NCI-H1436 (cell line): ENCODE data around the gene TOMM7.

Experiments
- DNase-seq: peaks from one replicate; lab custom pipeline; 2025; lab: John Stamatoyannopoulos, UW

Gene TOMM7

GRCh38 chr7:22822486-22823141 is at the start of gene TOMM7:
Gene TOMM7, minus strand, starts transcription at chr7:22822849. Its CDS starts 70 bp downstream, at chr7:22822779.
- DNase-seq, result peak; percentile 95

GRCh38 chr7:22872096-22872807 is 49.6 kb upstream of the TOMM7 start:
- no peak for DNase-seq

- DNase-seq, result no peak
Measured at GRCh38 chr7:22871661-22872060, 49.0 kb upstream of the TOMM7 start.

GRCh38 chr7:22868509-22868908 is 45.9 kb upstream of the TOMM7 start:
- DNase-seq, result no peak

- DNase-seq, result no peak
Measured at GRCh38 chr7:22867589-22867988, 44.9 kb upstream of the TOMM7 start.

- no peak for DNase-seq
Measured at GRCh38 chr7:22867003-22867402, 44.4 kb upstream of the TOMM7 start.

- no peak for DNase-seq
Measured at GRCh38 chr7:22865602-22865960, 42.9 kb upstream of the TOMM7 start.

- peak; percentile 11 for DNase-seq
Measured at GRCh38 chr7:22864855-22865601, 42.4 kb upstream of the TOMM7 start.

- DNase-seq, result no peak
Measured at GRCh38 chr7:22864301-22864700, 41.7 kb upstream of the TOMM7 start.

- DNase-seq, result no peak
Measured at GRCh38 chr7:22863156-22863899, 40.7 kb upstream of the TOMM7 start.

- DNase-seq, result no peak
Measured at GRCh38 chr7:22861576-22861975, 38.9 kb upstream of the TOMM7 start.

- DNase-seq, result no peak
Measured at GRCh38 chr7:22860784-22861482, 38.3 kb upstream of the TOMM7 start.

- DNase-seq, result no peak
Measured at GRCh38 chr7:22860337-22860736, 37.7 kb upstream of the TOMM7 start.

- DNase-seq, result no peak
Measured at GRCh38 chr7:22859641-22860290, 37.1 kb upstream of the TOMM7 start.

- DNase-seq, result no peak
Measured at GRCh38 chr7:22858640-22859561, 36.3 kb upstream of the TOMM7 start.

- no peak for DNase-seq
Measured at GRCh38 chr7:22858274-22858639, 35.6 kb upstream of the TOMM7 start.

- DNase-seq, result no peak
Measured at GRCh38 chr7:22856416-22856815, 33.8 kb upstream of the TOMM7 start.

GRCh38 chr7:22855049-22855392 is 32.4 kb upstream of the TOMM7 start:
- no peak for DNase-seq

- peak; percentile 29 for DNase-seq
Measured at GRCh38 chr7:22854158-22855048, 31.8 kb upstream of the TOMM7 start.
